HG02571 (cell line): ENCODE measurements around the gene SLC35B4.

Experiments
- ATAC-seq: cut with Tn5 transposase; IDR thresholded peaks from one replicate; pipeline ENCODE4 v1.9.1; 2021; ENCODE audit warnings: mild to moderate bottlenecking, moderate library complexity; ENCODE audit not compliant: unreplicated experiment

Gene SLC35B4, protein sequence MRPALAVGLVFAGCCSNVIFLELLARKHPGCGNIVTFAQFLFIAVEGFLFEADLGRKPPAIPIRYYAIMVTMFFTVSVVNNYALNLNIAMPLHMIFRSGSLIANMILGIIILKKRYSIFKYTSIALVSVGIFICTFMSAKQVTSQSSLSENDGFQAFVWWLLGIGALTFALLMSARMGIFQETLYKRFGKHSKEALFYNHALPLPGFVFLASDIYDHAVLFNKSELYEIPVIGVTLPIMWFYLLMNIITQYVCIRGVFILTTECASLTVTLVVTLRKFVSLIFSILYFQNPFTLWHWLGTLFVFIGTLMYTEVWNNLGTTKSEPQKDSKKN

DNA sequence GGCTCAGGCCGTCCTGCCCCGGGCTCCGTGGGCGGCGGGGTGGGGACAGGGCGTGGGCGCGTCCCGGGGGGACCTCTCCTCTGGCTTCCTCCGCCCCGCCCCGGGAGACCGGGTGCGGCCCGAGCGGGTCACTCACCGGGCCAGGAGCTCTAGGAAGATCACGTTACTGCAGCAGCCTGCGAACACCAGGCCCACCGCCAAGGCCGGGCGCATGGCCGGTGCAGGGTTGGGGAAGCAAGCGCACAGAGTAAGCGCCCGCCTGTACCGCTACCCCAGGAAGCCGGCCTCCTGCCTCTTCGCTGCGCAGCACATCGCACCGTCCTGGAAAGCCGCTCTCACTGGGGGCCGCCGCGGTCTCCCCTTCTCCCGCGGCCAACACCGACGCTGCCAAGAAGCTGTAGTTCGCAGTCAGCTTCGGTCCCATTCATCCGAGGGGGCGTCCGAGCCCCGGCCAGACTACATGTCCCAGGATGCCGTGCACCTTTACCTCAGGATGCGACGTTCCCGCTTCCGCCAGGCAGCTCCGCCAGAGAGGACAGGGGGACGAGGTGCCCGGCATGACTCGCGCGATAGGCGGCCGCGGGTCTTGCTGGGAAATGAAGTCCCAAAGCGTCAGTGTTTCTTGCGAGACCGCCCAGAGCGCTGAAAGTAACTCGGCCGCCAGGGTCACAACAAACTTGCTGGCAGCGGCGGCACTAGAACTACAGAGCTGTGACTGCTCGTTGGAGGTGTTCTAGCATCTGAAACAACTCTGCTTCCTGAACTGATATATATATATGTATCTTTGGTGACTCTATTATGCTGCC, at the start of gene SLC35B4:
SLC35B4 (minus strand) TSS at position 392 of the 806 bp plus-strand sequence; CDS start at position 213, 179 bp downstream.
- peak; percentile 98 for ATAC-seq

- ATAC-seq: no peak
Measured at GRCh38 chr7:134366481-134366880, 49.8 kb upstream of the SLC35B4 start.

GRCh38 chr7:134365341-134366054, 48.8 kb upstream of the SLC35B4 start:
- no peak for ATAC-seq

DNA sequence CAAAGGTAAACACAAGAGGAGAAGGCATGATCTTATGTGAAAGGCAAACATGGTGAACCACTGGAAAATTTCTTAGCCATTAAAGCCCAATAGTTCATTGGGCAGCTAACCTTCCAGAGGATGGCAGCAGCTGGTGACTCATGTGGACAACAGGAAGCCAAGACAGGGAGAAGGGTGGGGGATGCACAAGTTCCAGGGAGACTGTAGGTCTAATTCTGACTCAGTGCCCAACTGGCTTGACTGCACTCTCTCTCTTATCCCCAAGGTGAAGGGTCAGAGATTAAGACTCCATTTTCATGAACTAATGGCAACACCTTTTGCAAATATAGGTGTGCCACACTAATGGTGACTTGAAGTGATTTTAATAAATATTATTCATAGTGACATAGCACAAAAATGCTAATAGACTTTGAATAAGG, 47.9 kb upstream of the SLC35B4 start:
- ATAC-seq: no peak

DNA sequence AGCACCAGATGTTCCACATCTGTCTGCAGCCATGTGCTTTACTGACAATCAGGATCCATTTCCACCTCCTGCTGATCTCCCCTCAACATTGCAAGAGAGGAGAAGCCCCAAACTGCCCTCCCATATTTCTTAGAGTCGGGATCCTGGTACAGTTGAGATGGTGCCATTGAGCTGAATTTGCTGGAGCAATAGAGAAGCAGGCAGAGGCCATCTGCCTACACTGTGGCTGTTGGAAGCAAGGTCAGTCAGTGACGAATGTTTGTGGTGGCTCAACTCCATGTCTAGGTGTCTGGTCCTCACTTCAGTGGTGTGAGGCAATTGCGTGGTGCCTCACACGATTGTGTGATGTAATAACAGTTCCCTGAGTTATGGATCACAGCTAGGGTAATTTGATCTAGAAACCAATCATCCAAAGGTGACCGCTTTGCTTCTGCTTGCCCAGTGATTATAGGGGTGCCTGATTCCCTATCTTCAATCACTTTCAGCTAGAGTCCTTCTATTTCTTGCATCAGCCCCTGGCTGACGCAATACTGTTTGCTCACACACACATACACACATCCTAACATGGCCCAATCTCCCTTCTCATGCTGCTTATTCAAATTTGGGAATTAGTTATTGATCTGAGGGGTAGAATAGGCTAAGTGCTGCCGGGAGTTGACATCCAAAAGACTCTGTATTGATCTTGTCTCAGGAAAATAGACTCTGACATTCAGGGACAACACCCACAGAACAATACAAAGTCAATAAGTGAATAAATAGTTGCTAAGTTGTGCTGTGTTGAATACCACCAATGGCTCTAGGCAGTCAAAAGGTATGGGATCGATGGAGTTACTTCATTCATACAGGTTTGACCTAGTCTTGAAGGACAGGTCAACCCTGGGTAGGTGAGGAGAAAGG, 46.1 kb upstream of the SLC35B4 start:
- ATAC-seq: no peak

- ATAC-seq: no peak
Measured at GRCh38 chr7:134359787-134360432, 43.2 kb upstream of the SLC35B4 start.

DNA sequence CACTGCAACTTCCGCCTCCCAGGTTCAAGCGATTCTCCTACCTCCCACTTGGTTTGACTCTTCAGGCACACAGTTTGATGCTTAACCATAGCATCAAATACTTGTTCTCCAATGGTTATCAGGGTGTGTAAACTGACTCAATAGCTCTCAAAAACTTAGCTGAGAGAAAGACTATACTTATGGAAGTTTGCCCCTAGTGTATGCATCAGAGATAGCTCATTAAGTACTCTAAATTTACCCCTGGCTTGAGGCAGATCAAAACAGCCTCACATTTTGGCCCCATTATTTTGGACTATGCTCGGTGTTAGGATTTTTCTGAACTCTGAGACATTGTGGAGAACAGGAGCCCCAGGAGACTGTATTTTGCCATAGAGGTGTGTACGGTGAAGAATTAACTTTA, 40.8 kb upstream of the SLC35B4 start:
- no peak for ATAC-seq

DNA sequence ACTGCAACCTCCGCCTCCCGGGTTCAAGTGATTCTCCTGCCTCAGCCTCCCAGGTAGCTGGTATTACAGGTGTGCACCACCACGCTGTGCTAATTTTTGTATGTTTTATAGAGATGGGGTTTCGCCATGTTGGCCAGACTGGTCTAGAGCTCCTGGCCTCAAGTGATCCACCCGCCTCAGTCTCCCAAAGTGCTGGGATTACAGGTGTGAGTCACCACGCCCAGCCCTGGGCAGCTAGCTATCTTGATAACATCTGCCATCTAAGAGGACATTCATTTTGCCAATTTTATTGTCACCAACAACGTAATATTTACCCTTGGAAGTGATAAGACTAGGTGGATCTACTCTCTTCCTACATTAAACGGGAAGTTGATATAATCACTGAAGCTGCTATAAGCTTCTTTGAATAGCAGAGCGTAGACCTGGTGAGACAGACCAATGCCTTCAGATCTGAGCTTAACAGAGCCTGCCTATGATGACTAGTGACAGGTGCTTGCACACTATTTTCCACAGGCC, 39.7 kb upstream of the SLC35B4 start:
- no peak for ATAC-seq

DNA sequence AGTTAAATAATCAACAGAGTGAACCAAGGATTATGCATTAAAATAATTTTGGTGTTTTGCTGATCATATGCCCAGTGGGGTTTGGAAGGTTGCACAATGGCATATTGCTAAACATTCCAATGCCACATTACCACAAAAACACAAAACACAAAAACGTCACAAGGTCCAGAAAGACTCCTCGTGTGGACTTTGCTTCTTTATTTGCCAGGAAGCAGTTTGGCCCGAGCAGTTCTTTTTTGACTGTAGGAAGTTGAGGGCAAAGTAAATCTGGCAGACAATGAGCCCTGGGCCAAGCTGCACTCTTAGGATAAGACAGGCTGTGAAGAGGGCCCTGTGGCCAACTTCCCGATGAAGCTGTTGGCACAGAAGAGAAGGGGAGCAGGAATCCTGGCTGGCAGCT, 39.2 kb upstream of the SLC35B4 start:
- ATAC-seq: no peak

GRCh38 chr7:134355004-134355525, 38.3 kb upstream of the SLC35B4 start:
- ATAC-seq: no peak

DNA sequence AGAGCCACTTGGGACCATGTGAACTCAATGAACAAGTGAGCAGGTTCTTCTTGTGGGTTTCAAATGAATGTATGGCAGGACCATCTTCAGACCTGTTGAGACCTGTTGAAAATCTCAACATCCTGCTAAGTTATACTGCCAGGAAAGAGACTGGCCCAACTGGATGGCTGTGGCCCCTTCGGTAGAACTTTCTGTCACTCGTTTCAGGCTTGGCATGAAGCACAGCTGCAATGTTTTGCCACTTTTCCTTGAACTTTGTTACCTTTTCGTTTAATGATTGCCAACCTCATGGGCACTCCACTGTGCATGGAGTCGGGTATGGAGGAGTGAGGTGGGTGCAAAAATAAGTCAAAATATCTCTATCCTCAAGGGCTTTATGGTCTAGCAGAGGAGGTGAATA, 36.7 kb upstream of the SLC35B4 start:
- no peak for ATAC-seq

- no peak for ATAC-seq
Measured at GRCh38 chr7:134351424-134351823, 34.7 kb upstream of the SLC35B4 start.

DNA sequence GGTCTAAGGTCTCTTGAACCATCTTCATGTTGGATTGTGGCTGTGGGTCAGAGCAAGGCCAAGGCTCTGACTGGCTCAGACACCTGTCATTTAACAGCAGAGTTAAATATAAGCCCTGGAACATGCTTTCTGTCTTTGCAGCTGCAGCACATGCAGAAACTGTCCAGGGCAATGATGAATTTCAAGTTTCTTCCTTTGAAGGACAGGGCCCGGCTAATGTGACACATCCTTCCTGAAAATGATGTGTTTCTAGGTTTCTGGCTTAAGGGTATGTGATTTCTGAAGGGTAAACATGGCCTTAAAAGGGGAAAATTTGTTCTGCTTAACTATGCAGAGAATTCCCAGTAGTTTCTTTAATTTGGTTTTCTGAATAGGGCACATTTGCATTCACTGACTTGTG, 34.0 kb upstream of the SLC35B4 start:
- ATAC-seq: no peak

DNA sequence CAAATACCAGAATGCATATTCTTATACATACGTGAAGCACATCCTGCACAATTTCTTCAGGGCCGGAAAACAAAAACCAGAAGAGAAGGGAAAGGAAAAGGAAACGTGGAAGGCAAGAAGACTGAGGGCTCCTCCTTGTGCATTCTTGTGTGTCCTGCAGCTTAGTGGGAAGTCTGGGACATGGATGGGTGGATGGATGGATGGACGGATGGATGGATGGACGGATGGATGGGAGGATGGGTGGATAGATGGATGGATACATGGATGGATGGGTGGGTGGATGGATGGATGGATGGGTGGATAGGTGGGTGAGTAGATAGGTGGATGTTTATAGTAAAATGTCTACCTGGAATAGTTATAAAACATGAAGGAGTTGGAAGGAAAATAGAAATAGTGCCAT, 30.8 kb upstream of the SLC35B4 start:
- no peak for ATAC-seq

- ATAC-seq: no peak
Measured at GRCh38 chr7:134343796-134344195, 27.1 kb upstream of the SLC35B4 start.

DNA sequence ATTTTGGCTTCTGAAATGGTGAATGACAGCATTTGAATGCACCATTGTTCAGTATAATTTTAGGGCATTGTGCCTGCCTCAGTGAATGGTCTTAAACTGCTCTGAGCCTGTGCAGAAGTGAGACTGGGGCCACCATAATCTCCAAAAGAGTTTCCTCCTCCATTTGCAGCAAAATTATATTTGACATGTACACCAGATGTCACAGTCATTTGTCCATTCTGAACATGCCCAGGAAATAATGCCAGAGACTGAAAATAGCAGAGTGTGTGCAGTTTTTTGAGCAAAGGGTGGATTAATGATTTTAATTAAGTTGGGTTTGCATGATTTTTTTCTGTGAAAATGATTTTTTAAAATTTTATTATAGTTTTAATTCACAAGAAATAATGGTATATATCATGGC, 26.4 kb upstream of the SLC35B4 start:
- no peak for ATAC-seq

- no peak for ATAC-seq
Measured at GRCh38 chr7:134339475-134339874, 22.7 kb upstream of the SLC35B4 start.

- no peak for ATAC-seq
Measured at GRCh38 chr7:134337980-134338379, 21.2 kb upstream of the SLC35B4 start.

GRCh38 chr7:134334408-134334807, 17.7 kb upstream of the SLC35B4 start:
- ATAC-seq: no peak

DNA sequence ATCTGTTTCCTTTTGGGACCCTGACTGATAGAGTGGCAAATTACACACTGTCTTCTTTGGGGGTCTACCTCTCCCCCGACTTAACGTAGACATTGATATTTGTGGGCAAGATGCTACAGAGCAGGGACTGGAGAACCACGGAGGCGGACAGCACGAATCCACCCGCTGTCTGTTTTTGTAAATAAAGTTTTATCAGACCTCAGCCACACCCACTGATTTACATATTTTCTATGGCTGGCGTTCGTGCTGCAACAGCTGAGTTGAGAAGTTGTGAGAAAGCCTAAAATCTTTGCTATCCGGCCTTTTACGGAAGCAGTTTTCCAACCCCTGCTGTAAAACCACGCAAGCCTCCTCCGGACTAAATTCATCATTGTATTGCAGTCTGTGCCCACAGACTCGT, 17.2 kb upstream of the SLC35B4 start:
- ATAC-seq: no peak
